Tibial nerve (tissue), 4 donors: Measurements from ENCODE around the gene PRRT1B. TPM values are rescaled to one million over a fixed set of nuclear protein-coding genes. Genes with fewer than 3 reads are reported as not detected.

Experiments used
- DNase-seq, 2 donors: peaks; one replicate each; pipeline ENCODE4 v3.0.0-alpha.2; 2019; ENCODE audit warnings: low spot score in 2 of 2
- H3K27ac ChIP-seq, 4 donors: fragments of 200-600 bp; sonication (generic) in 3 of 4; one replicate each; pipeline ENCODE4 v1.5.1; 2017 to 2019; ENCODE audit warnings: mild to moderate bottlenecking in 1 of 4
- H3K27me3 ChIP-seq, 2 donors: fragments of 200-600 bp; sonication (generic) in 1 of 2; one replicate each; pipeline versions ENCODE4 v1.5.1 to v1.6.0; 2017 to 2019
- H3K36me3 ChIP-seq, 3 donors: fragments of 200-600 bp; sonication (generic); one replicate each; pipeline ENCODE4 v1.5.1; 2018 to 2019
- H3K4me1 ChIP-seq, 4 donors: fragments of 200-600 bp; sonication (generic) in 3 of 4; one replicate each; pipeline ENCODE4 v1.5.1; 2017 to 2019
- H3K4me3 ChIP-seq, 4 donors: fragments of 200-600 bp; sonication (generic) in 3 of 4; one replicate each; pipeline ENCODE4 v1.5.1; 2017 to 2019; ENCODE audit warnings: mild to moderate bottlenecking in 1 of 4, moderate library complexity in 1 of 4
- H3K9me3 ChIP-seq, 4 donors: fragments of 200-600 bp; sonication (generic) in 3 of 4; one replicate each; pipeline ENCODE4 v1.5.1; 2017 to 2019
- EP300 ChIP-seq, 2 donors: sonication (generic); formaldehyde crosslinking; IDR thresholded peaks; one replicate each; pipeline ENCODE4 v1.6.1; 2017; ENCODE audit warnings: antibody characterized with exemption in 2 of 2, mild to moderate bottlenecking in 1 of 2
- POLR2A ChIP-seq, 2 donors: fragments of 450-650 bp; IDR thresholded peaks; one replicate each; pipeline ENCODE4 v1.6.1; 2017; ENCODE audit warnings: antibody characterized with exemption in 2 of 2, mild to moderate bottlenecking in 2 of 2, moderate library complexity in 2 of 2
- WGBS, 2 donors: methylation state at CpG; one replicate each; pipeline ENCODE4 v1.1.5; 2018; 5-methylcytosine and 5-hydroxymethylcytosine counted together
- total RNA-seq, 4 donors: library from RNA; depleted of rRNA; stranded (reverse); fragments of >200 nt; gene quantifications; one replicate each; pipeline ENCODE4 v1.1.0, GENCODE V29; 2016
- TF ChIP-seq, protein P1 (sequence below), 5 experiments: fragments of 200-600 bp in 3 of 5; fragments of 450-650 bp in 2 of 5; sonication (generic) in 3 of 5; IDR thresholded peaks; one replicate each; pipeline ENCODE4 v1.5.1; 2016 to 2019; ENCODE audit warnings: antibody characterized with exemption in 5 of 5, mild to moderate bottlenecking in 3 of 5, moderate library complexity in 2 of 5

Gene PRRT1B
- total RNA-seq, 4 donors from 2014 or later = not detected

- WGBS, 2 donors = 93 to 96% methylated on average over 13 of the region's 13 CpGs
- Histone ChIP-seq H3K9me3 (no peaks in the 10 kb centered on the region), H3K27ac (no peak overlapping the region), H3K4me3 (no peak overlapping the region), H3K4me1 (no peaks in the 10 kb centered on the region), H3K36me3 (peaks cover 8 to 100% (median 15%) of the 10 kb centered on the region in 3 donors), H3K27me3 (no peaks in the 10 kb centered on the region)
- no peak for DNase-seq
- TF ChIP-seq POLR2A (IDR thresholded peaks at IDR 0.05) (no peak), EP300 (IDR thresholded peaks at IDR 0.05) (no peak)
- TF ChIP-seq, protein P1, sequence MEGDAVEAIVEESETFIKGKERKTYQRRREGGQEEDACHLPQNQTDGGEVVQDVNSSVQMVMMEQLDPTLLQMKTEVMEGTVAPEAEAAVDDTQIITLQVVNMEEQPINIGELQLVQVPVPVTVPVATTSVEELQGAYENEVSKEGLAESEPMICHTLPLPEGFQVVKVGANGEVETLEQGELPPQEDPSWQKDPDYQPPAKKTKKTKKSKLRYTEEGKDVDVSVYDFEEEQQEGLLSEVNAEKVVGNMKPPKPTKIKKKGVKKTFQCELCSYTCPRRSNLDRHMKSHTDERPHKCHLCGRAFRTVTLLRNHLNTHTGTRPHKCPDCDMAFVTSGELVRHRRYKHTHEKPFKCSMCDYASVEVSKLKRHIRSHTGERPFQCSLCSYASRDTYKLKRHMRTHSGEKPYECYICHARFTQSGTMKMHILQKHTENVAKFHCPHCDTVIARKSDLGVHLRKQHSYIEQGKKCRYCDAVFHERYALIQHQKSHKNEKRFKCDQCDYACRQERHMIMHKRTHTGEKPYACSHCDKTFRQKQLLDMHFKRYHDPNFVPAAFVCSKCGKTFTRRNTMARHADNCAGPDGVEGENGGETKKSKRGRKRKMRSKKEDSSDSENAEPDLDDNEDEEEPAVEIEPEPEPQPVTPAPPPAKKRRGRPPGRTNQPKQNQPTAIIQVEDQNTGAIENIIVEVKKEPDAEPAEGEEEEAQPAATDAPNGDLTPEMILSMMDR (IDR thresholded peaks at IDR 0.05) = no peak
Measured at GRCh38 chr9:131521822-131522221, 23.5 kb upstream of the PRRT1B start.

- H3K4me1 ChIP-seq = no peaks in the 10 kb centered on the region
- WGBS, 2 donors = 84 to 86% methylated on average over 27 to 29 of the region's 29 CpGs
- no peaks in the 10 kb centered on the region for H3K9me3 ChIP-seq
- no peak for DNase-seq
- H3K27ac ChIP-seq = no peak overlapping the region
- TF ChIP-seq, protein P1 (IDR thresholded peaks at IDR 0.05) = no peak
- TF ChIP-seq POLR2A (IDR thresholded peaks at IDR 0.05) (no peak), EP300 (IDR thresholded peaks at IDR 0.05) (no peak)
- H3K4me3 ChIP-seq = no peak overlapping the region
- H3K36me3 ChIP-seq = peaks cover 8 to 100% (median 15%) of the 10 kb centered on the region in 3 donors
- no peaks in the 10 kb centered on the region for H3K27me3 ChIP-seq
Measured at GRCh38 chr9:131522257-131523085, 22.9 kb upstream of the PRRT1B start.

DNA sequence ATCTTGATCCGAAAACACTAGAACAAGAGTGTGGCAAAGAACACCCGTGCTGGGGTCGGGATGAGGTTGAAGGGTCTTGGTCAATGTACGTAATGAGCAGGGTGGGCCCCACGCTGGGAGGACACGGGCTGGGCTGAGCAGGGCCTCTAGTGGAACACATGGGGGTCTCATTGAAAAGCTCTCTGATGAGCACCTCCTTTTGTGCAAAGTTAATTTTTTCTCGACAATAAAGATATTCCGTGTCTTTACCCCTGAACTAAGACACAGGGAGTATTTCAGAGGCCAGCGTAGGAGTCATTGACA lies 22.3 kb upstream of the PRRT1B start:
- TF ChIP-seq POLR2A (IDR thresholded peaks at IDR 0.05) (no peak), EP300 (IDR thresholded peaks at IDR 0.05) (no peak)
- TF ChIP-seq, protein P1 (IDR thresholded peaks at IDR 0.05) = no peak
- DNase-seq = no peak
- H3K27ac ChIP-seq = no peak overlapping the region
- no peaks in the 10 kb centered on the region for H3K9me3 ChIP-seq
- 80 to 85% methylated on average over 9 of the region's 9 CpGs for WGBS, 2 donors
- no peaks in the 10 kb centered on the region for H3K4me1 ChIP-seq
- no peaks in the 10 kb centered on the region for H3K27me3 ChIP-seq
- peaks cover 8 to 100% (median 13%) of the 10 kb centered on the region in 3 donors for H3K36me3 ChIP-seq
- H3K4me3 ChIP-seq = no peak overlapping the region

DNA sequence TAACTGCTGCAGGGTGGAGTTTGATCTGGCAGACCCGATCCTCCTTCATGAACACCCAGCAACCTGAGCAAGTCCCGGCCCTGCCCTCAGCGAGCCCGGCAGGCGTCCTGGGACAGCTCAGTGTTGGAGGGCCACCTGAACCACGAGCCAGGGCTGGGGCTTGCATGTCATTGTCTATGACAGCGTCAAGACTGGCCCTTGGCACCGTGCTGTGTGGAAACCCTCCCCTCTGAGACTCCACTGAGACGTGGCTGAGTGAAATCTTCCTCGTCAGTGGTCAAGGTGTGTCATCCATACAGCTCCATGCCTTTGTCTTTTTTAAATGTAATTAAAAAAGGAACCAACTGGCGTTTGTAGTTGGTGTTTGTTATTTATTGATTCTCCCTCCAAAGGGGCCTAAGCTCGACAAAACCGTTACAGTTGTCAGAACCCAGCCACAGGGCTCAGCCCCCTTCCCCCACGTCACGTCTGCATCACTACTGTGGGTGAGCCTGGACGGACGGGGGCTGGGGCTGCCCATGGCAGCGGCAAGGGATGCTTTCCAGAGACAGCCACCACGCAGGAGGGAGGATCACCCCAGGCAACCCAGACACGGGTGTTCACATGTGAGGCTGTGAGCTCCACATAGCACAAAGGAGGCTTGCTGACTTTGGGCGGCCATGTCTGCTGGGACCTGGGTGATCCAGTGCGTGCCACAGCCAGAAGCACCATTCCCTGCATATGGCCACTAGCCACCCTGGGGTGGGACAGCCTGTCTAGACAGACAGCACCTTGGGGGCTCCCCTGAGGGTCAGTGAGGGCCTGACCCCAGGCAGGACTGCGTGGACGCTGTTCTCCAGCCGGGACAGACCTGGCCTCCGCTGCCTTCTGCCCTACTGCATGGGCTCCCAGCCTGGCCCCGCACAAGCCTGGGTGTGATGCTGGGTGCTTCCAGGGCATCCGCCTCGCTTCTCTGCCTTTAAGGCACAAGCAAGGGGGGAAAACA lies 21.6 kb upstream of the PRRT1B start:
- no peak for TF ChIP-seq EP300 (IDR thresholded peaks at IDR 0.05)
- TF ChIP-seq POLR2A (IDR thresholded peaks at IDR 0.05) = no peak
- TF ChIP-seq, protein P1 (IDR thresholded peaks at IDR 0.05) = no peak
- Histone ChIP-seq H3K36me3 (peaks cover 8 to 100% (median 11%) of the 10 kb centered on the region in 3 donors), H3K27me3 (no peaks in the 10 kb centered on the region), H3K27ac (no peak overlapping the region), H3K9me3 (no peaks in the 10 kb centered on the region), H3K4me3 (no peak overlapping the region), H3K4me1 (no peaks in the 10 kb centered on the region)
- 72 to 80% methylated on average over 25 to 29 of the region's 29 CpGs for WGBS, 2 donors
- no peak for DNase-seq
